HG03280 (cell line): Measurements from ENCODE around the gene CST4.
"Not testable (repeated sequence)": the region's sequence is repeated elsewhere in the genome, so short reads cannot be mapped to it uniquely, and the experiment has no call there.

Source experiments
- ATAC-seq: cut with Tn5 transposase; IDR thresholded peaks from one replicate; pipeline ENCODE4 v1.9.1; 2021; ENCODE audit warnings: mild to moderate bottlenecking, moderate library complexity; ENCODE audit not compliant: unreplicated experiment

Gene CST4

GRCh38 chr20:23690581-23690980 is 1.7 kb upstream of the CST4 start:
- no peak for ATAC-seq

- no peak for ATAC-seq
Measured at GRCh38 chr20:23689399-23689690, 507 bp upstream of the CST4 start.

GRCh38 chr20:23687986-23688385 is 852 bp downstream of the CST4 start:
- no peak for ATAC-seq

GRCh38 chr20:23686046-23686750 is 2.6 kb downstream of the CST4 start:
- no peak for ATAC-seq

GRCh38 chr20:23685529-23685896 is 3.3 kb downstream of the CST4 start:
- ATAC-seq: not testable (repeated sequence)

GRCh38 chr20:23684261-23684660 is 4.6 kb downstream of the CST4 start:
- ATAC-seq: no peak

GRCh38 chr20:23683807-23684206 is 5.0 kb downstream of the CST4 start:
- no peak for ATAC-seq

- no peak for ATAC-seq
Measured at GRCh38 chr20:23683281-23683680, 5.6 kb downstream of the CST4 start.

GRCh38 chr20:23680146-23680545 is 8.7 kb downstream of the CST4 start:
- no peak for ATAC-seq

GRCh38 chr20:23679133-23680092 is 9.4 kb downstream of the CST4 start:
- no peak for ATAC-seq

- ATAC-seq: no peak
Measured at GRCh38 chr20:23673209-23673608, 15.6 kb downstream of the CST4 start.

- no peak for ATAC-seq
Measured at GRCh38 chr20:23672158-23672557, 16.7 kb downstream of the CST4 start.

- no peak for ATAC-seq
Measured at GRCh38 chr20:23671479-23671878, 17.4 kb downstream of the CST4 start.

GRCh38 chr20:23670361-23670760 is 18.5 kb downstream of the CST4 start:
- ATAC-seq: no peak

GRCh38 chr20:23669866-23670265 is 19.0 kb downstream of the CST4 start:
- no peak for ATAC-seq

GRCh38 chr20:23669327-23669726 is 19.5 kb downstream of the CST4 start:
- no peak for ATAC-seq

- ATAC-seq: peak; percentile 52
Measured at GRCh38 chr20:23668477-23668951, 20.3 kb downstream of the CST4 start.

- ATAC-seq: no peak
Measured at GRCh38 chr20:23667666-23668065, 21.2 kb downstream of the CST4 start.

- ATAC-seq: no peak
Measured at GRCh38 chr20:23666698-23667097, 22.1 kb downstream of the CST4 start.

- no peak for ATAC-seq
Measured at GRCh38 chr20:23666189-23666588, 22.6 kb downstream of the CST4 start.

- ATAC-seq: no peak
Measured at GRCh38 chr20:23664954-23665353, 23.9 kb downstream of the CST4 start.

GRCh38 chr20:23664046-23664445 is 24.8 kb downstream of the CST4 start:
- not testable (repeated sequence) for ATAC-seq
